GM19238 (cell line): ENCODE measurements around the gene WDR33.

Experiments used
- DNase-seq: peaks from one replicate; pipeline ENCODE4 v3.0.0; 2011; ENCODE audit warnings: low spot score; ENCODE audit not compliant: insufficient read length

Gene WDR33

DNA sequence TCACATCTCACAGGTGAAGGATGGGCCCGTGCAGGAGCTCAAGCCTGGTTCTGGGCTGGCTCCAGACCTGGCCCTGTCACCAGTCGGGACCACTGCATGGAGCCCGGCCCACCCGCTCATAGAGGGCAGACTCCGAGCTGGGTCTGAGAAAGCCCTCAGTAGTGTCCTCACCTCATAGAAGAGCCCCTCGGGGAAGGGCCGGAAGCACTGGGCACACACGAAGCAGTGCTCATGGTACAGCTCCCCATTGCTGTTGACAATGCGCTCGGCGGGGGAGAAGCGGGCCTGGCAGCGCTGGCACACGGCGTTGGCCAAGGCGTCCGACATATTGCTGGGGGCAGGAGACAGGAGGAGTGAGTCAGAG lies 153.8 kb downstream of the WDR33 start:
- no peak for DNase-seq

- DNase-seq, result no peak
Observed at GRCh38 chr2:127656569-127657231, 154.3 kb downstream of the WDR33 start.

- no peak for DNase-seq
Observed at GRCh38 chr2:127655209-127656073, 155.5 kb downstream of the WDR33 start.

- no peak for DNase-seq
Observed at GRCh38 chr2:127654838-127655175, 156.2 kb downstream of the WDR33 start.

DNA sequence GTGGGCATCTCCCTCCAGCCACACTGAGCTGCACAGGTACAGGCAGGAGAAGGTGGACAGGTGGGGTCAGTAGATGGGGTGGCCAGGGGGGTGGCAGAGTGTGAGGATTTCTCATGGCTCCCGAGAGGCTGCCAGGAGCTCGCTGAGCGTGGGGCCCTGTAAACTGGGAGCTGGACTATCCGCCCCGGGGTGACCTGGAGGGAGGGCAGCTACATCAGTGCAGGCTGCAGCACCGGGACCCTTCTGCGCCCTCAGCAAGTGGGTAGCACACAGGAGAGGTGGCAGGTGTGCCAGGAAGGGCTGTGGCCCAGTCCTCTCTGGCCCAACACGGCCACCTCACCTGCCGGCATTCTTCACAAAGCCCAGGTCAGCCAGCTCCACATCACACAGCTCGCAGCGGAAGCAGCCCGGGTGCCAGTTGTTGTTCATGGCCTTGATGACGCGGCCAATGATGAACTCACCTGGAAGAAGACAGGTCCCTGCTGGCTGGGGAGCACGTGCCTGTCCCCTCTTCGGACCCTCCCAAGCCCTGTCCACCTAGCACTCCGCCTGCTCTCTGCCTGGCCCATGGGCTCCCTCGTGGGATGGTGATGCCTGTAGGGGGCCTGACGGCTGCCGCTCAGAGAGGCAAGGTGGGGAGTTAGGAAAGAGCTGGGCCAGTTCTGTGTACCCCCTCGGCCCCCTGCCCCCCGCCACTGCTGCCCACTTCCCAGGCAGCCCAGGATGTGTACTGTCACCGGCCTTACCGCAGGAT lies 156.7 kb downstream of the WDR33 start:
- no peak for DNase-seq

DNA sequence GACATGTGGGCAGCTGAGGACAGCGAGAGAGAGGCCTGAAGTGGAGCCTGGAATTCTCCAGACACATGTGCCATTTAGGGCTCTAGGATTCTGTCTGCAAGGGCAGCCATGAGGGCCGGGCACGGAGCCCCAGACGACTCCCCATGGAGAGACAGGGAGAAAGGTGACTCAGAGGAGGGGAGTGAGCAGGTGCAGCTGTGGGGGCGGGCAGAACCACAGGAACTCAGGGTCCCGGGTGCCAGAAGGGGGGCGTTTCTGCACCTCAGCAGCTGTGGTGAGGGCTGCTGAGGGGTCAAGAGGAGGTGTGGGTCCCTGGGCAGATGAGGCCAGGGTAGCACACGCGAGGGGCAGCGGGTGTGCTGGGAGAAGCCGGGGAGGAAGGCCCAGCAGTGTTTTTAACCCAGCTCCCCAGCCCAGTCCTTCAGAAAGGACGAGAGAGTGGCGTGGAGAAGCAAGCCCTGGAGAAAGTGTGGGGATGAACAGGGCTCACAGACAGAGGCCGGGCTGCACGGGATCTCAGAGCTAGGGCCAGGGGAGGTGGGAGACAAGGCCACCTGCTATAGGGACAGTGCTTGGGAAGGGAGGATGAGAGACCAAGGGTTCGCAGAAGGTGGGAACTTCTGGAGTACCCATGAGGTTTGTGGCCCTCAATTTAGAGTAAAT lies 157.4 kb downstream of the WDR33 start:
- DNase-seq, result no peak

DNA sequence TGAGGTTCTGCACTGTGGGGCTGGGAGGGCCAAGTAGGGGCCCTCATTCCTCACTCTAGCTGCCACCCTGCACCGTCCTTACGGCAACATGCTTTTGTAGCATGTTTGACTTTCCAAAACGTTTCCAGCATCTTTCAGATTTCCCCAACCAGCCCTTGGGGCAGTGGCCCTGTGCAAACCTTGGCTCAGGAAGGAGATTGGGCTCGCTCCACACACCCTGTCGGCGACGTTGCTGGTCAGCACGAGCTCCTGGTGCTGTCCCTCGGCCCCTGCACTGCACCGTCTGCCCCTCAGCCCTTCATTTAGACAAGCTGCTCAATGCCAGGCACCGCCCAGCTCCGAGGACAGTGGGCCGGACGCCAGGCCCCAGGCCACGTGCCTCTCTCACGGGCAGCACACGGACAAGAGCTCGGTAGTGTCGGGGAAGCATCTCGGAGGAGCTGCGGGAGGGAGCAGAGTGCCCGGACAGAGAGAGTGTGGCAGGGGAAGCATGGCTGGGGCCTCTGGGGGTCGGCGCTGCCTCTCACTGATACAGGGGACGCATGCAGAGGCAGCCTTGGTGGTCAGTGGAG lies 158.1 kb downstream of the WDR33 start:
- DNase-seq, result no peak

DNA sequence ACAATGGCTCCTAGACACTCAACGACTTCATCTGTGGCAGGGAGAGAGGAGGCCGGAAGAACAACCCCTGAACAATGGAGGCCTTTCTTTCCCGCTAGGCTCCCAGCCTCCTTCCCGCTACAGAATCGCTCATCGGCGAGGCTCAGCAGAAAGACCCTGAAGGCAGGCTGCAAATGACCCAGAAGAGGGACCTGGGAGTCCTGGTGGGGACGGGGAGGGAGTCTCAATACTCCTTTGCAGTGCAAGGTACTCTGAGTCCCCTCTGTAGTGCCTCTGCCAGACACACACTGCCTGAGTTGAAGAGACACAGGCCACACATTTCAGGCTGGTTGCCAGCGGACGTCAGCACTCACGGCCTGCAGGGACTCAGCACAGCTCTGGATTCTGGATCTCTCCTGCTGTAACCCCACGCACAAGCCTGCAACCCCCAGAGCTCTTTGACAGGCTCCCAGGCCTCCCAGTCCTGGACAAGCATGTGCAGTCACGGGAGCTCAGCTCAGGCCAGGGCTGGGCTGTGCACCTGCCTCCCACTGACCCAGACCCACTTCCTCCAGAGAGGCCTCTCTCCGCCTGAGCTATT lies 158.9 kb downstream of the WDR33 start:
- no peak for DNase-seq

- DNase-seq, result no peak
Observed at GRCh38 chr2:127651381-127651809, 159.6 kb downstream of the WDR33 start.
